Measurements from ENCODE around the gene SMARCAL1.

DNA sequence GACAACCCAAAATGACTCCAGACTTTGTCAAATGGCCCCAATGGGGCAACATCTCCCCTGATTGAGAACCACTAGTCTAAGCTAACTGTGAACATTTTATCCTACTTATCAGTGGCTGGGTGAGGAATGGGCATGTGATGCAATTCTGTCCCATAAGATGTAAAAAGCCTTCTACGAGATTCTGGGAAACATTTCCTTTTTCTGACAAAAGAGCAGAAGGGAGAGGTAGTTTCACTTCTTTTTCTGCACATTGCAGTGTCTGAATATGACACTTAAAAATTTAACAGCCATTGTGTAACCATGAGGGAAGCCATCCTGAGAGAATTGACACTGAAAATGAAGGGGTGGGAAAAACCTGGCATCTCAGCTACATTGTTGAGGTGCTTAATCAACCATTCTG is 22.7 kb upstream of the SMARCAL1 start:
- TF ChIP-seq, protein P1, sequence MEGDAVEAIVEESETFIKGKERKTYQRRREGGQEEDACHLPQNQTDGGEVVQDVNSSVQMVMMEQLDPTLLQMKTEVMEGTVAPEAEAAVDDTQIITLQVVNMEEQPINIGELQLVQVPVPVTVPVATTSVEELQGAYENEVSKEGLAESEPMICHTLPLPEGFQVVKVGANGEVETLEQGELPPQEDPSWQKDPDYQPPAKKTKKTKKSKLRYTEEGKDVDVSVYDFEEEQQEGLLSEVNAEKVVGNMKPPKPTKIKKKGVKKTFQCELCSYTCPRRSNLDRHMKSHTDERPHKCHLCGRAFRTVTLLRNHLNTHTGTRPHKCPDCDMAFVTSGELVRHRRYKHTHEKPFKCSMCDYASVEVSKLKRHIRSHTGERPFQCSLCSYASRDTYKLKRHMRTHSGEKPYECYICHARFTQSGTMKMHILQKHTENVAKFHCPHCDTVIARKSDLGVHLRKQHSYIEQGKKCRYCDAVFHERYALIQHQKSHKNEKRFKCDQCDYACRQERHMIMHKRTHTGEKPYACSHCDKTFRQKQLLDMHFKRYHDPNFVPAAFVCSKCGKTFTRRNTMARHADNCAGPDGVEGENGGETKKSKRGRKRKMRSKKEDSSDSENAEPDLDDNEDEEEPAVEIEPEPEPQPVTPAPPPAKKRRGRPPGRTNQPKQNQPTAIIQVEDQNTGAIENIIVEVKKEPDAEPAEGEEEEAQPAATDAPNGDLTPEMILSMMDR (IDR thresholded peaks at IDR 0.05), result no peak
- no peak for TF ChIP-seq POLR2A (IDR thresholded peaks at IDR 0.05)
